GM18511 (cell line): ENCODE data around the gene SRM.
"Not testable (repeated sequence)": the region's sequence is repeated elsewhere in the genome, so short reads cannot be mapped to it uniquely, and the experiment has no call there.

Experiments
- ATAC-seq: cut with Tn5 transposase; IDR thresholded peaks from one replicate; pipeline ENCODE4 v1.9.1; 2021; ENCODE audit warnings: mild to moderate bottlenecking, moderate library complexity; ENCODE audit not compliant: unreplicated experiment

The SRM gene

DNA sequence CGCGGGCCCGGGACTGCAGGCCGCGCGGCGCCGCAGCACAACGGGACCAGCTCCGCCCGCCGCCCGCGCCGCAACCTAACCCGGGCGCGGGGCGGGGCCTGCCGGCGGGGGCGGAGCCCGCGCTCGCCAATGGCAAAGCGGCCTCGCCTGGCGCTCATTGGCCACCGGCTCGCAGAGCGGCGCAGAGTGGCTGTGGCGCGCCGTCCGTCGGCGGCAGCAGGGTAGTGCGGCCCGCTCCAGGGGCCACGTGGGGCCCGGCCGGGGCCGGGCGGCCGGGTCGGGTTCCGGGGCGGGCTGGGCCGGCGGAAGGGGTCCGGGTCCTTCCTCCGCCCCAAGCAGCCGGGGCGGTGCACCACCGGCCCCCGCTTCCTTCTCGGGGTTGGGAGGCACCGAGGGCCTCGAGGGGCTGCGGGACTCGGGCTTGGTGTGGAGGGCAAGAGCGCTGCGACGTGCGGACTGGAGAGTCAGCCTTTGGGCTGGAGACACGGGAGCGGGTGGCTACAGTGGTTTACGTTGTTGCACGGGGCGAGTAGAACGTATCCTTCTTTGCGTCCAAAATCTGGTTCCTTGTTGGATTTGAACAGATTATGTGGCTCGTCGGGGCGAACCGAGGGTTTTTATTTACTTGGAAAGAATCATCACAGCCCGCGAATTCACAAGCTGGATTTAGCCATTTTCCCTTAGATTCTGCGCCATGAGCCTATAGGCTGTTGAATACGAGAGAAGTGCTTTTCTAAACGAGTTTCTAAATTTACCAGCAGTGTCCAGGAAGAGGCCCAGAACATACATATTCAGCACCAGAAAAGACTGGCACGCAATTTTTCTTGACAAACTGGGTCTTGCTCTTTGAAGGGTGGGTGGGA, at the start of gene SRM:
SRM (minus strand) TSS at position 51 of the 863 bp plus-strand sequence. CDS start 75 bp downstream, outside the sequence.
- ATAC-seq, result peak; percentile 88

DNA sequence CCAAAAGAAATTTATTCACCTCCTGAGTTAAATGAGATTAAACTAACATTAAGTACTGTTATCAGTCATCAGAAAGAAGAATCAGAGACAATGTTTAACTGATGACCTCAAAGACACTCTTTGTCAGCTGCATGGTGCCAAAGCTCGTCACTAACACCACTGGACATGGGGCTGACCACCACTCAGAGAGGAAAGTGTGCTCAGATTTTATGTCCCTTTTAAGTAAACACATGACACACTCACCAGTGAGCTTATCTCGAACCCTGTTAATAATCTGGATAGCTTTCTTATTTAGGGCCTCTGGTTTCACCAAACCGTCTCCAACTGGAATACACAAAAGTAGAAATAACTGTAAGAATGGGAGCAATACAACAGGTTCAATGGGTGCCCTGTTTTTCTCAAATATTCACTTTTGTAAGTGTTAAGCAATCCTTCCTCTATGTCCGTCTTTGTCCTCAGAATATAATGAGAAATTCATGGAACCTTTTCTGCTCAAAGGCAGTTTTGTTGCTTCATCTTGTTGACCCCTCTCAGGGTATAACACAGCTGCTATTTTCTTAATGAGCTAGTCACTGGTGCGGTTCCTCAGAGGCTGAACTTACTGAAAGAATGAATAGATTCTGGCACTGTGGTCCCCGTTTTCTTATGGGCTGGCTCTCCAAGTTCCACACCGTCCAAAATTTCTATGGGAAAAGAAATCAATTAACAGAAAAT, 49.4 kb upstream of the SRM start:
- no peak for ATAC-seq

DNA sequence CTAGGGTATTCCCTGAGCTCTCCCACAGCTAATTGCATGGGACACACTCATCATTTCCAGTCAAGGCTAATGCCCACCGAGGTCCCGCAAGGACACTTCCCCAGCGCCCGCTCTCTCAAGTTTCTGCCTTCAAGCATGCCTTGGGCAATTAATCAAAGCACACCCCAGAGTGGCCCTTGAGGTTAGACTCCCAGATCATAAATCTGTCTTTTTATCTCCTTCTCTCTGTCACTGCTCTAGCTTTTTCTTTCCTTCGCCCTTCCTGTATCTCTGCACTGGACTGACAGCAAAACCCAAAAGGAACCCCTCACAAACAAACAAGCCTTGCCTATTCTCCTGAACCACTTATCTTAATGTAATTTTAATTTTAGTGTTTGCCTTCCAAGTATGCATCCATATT, 47.8 kb upstream of the SRM start:
- ATAC-seq, result no peak

DNA sequence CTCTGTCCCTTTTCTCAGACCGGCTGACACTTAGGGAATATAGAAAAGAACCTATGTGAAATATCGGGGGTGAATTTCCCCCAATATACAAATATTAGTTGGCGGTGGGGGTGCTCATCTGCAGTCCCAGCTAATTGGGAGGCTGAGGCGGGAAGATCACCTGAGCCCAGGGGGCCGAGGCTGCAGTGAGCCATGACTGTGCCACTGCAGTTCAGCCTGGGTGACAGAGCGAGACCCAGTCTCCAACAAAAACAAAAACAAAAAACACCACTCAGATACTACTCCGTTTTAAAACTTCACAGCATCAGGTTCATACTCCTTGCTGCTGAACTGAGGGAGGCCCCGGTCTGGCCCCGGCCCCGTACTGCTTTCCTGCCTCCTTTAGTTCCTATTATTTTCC, 45.8 kb upstream of the SRM start:
- ATAC-seq, result no peak

DNA sequence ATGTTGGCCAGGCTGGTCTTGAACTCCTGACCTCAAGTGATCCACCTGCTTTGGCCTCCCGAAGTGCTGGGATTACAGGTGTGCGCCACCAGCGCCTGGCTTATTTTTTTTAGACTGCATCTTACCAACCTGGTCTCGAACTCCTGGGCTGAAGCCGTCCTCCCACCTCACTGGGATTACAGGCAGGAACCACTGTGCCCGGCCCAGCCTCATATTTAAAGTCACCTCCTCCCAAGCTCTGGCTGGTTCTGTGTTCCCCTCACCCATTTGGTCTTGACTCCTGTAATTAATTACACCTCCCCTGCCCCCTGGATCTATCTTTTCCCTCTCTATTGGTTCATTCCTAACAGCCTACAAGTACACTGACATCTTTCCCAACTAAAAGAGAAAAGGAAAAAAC, 41.5 kb upstream of the SRM start:
- ATAC-seq, result no peak

DNA sequence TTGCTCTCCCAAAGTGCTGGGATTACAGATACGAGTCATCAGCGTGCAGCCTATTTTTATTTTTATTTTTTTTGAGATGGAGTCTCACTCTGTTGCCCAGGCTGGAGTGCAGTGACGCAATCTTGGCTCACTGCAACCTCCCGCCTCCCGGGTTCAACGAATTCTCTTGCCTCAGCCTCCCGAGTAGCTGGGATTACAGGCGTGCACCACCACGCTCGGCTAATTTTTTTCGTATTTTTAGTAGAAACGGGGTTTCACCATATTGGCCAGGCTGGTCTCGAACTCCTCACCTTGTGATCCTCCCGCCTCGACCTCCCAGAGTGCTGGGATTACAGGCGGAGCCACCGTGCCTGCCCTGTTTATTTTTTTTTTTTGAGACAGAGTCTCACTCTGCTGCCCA, 41.0 kb upstream of the SRM start:
- ATAC-seq, result not testable (repeated sequence)

DNA sequence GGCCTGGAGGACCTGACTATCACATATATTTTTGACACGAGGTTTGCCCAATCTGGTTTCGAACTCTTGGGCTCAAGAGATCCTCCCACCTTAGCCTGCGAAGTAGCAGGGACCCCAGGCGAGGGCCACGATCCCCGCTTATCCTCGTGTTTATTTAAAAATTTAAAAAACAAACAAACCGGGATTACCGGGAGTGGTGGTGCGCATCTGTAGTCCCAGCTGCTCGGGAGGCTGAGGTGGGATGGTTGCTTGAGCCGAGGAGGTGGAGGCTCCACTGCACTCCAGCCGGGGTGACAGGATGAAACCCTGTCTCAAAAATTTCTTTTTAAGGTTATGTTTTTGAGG, 40.3 kb upstream of the SRM start:
- ATAC-seq, result no peak

DNA sequence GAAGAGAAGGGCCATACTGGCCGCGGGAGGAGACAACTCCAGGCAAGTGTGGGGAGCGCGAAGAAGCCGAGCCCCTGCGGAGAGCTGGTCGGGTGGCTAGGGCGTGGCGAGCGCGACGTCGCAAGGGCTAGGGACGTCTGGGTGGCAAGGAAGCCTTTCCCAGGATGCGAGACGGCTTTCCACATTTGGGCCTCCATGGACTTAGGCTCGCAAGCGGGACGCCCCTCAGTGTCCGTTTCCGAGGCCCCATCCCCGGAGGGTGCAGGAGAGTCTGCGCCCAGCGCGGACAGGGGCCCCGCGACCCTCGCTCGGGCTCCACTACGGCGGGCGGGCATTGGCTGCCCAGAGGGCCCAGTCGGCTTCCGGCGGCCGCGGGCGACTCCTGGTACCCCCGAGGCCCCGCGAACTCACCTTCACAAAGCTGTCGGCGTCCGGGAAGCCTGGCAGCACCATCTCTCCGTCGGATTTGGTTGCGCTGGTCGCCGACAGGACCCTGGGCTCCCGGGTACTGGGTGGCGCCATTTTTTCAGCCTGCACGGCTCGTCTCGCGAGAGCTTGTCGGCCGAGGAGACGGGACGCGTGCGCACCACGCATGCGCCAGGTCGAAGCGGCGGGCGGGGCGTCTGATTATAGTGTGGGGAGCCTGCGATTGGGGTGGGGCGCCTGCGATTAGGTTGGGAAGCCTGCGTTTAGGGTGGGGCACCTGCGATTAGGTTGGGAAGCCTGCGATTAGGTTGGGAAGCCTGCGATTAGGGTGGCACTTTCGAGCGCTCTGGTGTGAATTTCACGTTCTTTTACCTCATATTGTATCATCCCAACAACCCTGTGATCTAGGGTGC, 39.7 kb upstream of the SRM start, which contains the start of gene EXOSC10:
EXOSC10 (minus strand) TSS at position 560 of the 839 bp plus-strand sequence; CDS start at position 522, 38 bp downstream.
- ATAC-seq, result peak; percentile 96

DNA sequence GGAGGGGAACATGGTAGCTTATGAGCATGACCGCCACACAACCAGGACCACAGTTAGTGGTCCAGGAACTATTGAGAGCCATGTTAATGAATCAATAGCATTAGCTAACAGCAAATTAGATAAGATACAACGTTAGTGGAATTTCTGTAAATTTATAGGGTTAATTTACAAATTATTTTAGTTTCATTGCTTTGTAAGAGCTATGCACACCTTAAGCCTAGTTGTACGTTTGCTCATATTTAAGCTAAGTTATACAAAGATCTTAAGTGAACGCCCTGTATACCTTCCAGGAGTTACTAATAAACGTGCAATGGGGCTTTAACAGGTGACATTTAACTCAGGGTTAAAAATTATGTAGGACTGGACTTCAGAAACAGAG, 39.1 kb upstream of the SRM start:
- ATAC-seq, result no peak

GRCh38 chr1:11083784-11084183, 24.0 kb upstream of the SRM start:
- ATAC-seq, result not testable (repeated sequence)

DNA sequence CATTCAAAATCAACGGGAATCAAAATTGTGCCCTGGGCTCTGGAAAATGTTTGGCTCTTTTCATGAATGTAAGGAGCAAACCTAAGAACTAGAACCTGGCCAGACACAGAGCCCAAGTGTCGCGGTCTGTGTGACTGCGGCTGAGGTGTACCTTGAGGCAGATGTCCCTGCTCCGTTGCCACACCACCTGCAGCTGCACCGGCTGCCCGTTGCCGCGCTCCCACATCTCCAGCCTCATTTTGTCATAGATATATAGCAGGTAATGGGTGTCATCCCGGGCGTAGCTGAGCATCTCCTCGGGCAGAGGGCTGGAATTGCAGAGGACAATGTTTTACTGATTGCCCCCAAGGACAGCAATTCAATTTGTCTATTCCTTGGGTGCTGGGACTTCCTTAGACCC, 21.1 kb upstream of the SRM start:
- no peak for ATAC-seq

GRCh38 chr1:11078631-11079030, 18.8 kb upstream of the SRM start:
- no peak for ATAC-seq

DNA sequence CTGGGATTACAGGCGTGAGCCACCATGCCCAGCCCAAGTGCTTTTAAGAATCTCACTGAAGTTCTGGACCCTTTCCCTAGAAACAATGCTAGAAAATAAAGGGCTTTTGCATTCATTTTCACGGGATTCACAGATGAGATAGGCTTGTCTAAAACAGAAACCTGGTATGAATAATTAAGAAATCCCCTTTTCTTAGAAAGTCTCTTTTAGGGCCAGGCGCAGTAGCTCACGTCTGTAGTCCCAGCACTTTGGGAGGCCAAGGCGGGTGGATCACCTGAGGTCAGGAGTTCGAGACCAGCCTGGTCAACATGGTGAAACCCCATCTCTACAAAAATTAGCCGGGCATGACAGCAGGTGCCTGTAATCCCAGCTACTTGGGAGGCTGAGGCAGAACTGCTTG, 13.6 kb upstream of the SRM start:
- ATAC-seq, result not testable (repeated sequence)

DNA sequence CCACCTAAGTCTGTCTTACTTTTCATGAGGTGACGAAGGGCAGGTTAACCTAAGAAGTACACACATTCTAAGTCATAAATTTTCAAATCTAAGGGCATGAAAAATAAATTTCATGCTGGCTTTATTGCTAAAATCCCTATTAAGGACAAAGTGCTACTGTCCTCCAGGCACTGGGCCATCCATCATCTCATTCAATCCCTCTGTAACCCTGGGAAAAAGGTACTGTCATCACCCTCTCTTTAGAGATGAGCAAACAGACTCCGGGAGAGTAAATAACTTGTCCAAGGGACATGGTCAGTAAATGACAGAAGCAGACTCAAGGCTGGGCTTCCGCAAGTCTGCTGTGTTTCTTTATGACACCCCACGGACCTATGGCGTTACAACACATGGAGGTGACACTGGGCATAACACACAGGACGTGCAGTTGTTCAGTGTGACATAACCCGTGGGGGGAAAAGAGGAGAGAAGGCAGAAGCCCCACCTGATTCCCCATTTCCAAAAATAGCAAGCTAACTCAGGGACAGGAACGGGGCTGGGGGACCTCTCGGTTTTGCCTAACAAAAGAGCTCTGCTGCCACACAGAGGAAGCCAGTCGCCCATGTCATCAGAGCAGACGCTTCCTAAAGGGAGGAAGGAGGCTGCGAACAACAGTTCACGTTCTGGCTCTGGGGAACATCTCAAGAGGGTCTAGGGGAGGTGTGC, 12.5 kb upstream of the SRM start:
- ATAC-seq, result no peak

DNA sequence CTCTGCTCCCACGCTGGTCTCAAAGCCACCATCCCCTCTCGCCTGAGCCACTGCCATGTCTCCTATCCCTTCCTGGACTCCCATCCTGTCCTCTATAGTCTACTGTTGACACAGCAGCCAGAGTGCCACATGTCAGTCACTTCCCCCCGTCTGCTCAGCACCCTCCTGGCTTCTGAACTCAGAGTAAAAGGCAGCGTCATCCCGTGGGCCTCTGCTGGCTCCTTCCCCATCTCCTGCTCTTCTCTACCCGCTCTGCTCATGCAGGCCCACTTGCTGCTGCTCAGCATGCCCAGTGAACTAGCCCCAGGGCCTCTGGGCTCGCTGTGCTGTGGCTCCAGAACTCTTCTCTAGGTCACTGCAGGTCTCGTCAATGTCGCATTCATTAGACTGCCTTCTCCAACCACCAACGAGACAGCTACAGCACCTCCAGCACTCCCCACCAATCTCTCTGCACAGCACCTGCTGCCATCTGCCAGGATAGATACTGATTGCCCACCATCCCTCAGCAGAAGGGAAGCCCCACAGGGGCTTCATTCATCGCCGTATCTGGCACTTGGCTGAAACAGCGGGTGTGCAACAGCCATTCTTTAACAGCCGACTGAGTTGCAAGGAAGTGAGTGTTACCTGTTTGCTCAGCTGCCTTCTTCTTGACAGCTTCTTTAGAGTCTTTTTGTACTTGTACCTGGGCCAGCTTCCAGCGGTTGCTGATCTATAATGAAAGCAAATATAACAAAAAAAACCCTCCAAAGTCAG, 11.8 kb upstream of the SRM start:
- no peak for ATAC-seq

DNA sequence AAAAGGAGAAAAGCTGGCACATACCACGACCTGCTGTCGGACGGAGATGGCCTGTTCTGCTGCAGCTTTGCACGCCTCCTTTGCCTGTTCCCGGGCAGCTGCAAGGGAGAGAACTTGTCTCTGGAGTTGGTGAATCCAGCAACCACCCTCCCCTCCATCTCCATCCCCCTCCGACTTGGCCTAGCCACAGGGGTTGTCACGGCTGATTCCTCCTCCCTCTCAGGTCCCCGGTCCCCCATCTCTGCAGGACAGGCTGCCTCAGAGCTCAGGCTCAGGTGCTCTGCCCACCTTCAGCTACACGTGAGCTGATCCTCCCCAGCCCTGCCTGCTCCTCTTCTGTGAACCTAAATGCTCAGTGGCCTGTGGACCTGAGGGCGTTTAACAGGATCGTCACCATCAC, 11.1 kb upstream of the SRM start:
- no peak for ATAC-seq

DNA sequence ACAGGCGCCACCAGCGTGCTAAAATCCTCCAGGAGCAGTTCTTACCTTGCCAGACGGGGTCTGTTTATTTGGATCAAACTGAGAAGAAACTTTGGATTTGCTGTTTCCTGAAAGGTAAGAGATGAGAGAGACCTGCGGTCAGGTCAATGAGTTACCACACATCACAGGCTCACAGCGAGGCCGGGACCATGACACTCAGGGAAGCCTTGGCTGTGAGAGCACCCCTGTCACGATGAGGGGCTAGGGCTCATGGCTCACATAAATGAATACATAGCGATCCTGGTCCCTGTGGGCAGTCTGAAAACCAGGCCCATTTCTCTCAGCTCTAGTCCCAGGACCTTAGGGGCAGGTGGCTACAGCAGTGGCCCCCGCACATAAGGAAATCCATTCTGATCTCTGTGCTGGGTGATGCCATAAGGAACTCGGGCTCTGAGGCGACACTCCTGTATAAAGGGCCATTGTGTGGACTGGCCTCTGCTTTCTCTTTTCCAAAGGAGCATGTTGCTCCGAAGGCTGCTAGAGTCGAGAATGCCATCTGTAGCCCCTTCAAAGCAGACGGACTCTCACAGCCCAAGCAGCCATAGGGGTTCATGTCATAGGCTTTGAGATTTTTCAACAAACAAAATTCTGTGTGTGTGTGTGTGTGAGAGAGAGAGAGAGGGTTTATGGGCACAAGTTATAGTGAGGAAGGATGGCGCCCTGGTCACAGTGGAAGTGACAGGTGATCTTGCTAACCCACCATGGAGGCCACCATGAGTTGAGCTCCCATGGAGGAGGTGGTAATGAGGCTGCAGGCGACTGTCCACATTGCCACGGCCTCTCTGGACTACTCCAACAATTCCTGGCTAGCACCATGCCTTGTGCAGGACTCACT, 9.0 kb upstream of the SRM start:
- ATAC-seq, result no peak

GRCh38 chr1:11067716-11068599, 8.1 kb upstream of the SRM start:
- no peak for ATAC-seq
